RWPE1 (cell line): Measurements from ENCODE around the gene NCKAP5.

Experiments
- CTCF ChIA-PET: fragments of 350-600 bp; sonication (Branson Sonifier 250); formaldehyde crosslinking; extraction: SDS; loops from one replicate; lab custom pipeline; 2021; lab: Yijun Ruan, JAX
- POLR2A ChIA-PET: fragments of 400-600 bp; formaldehyde crosslinking; extraction: SDS; loops from one replicate; lab custom pipeline; 2020; ENCODE audit warnings: antibody characterized with exemption; ENCODE audit not compliant: low non-redundant PET; lab: Yijun Ruan, JAX
- DNase-seq: peaks from one replicate; pipeline ENCODE4 v3.0.0; 2012; ENCODE audit warnings: low spot score
- H3K27ac ChIP-seq: fragments of 450-650 bp; 2 replicates; pipeline ENCODE4 v1.5.1; 2017
- CTCF ChIP-seq: fragments of 450-650 bp; conservative IDR thresholded peaks from 2 replicates; pipeline ENCODE4 v1.5.1; 2017; ENCODE audit warnings: low read depth, mild to moderate bottlenecking

The NCKAP5 gene

GRCh38 chr2:133247631-133248030 lies 320.6 kb downstream of the NCKAP5 start:
- no peak for DNase-seq
- no peak overlapping the region for H3K27ac ChIP-seq
- CTCF ChIA-PET, result no interaction called here
- no peak for TF ChIP-seq CTCF
- POLR2A ChIA-PET, result no interaction called here

GRCh38 chr2:133241224-133241571 lies 327.1 kb downstream of the NCKAP5 start:
- TF ChIP-seq CTCF, result no peak
- DNase-seq, result no peak
- POLR2A ChIA-PET, result no interaction called here
- CTCF ChIA-PET, result no interaction called here
- no peak overlapping the region for H3K27ac ChIP-seq

- ChIA-PET CTCF (no interaction called here), POLR2A (no interaction called here)
- no peak overlapping the region for H3K27ac ChIP-seq
- DNase-seq, result no peak
- no peak for TF ChIP-seq CTCF
Measured at GRCh38 chr2:133240491-133241223, 327.6 kb downstream of the NCKAP5 start.

GRCh38 chr2:133235968-133236367 lies 332.3 kb downstream of the NCKAP5 start:
- H3K27ac ChIP-seq, result no peak overlapping the region
- DNase-seq, result no peak
- CTCF ChIA-PET, result no interaction called here
- POLR2A ChIA-PET, result no interaction called here
- TF ChIP-seq CTCF, result no peak

GRCh38 chr2:133232556-133232955 lies 335.7 kb downstream of the NCKAP5 start:
- no peak overlapping the region for H3K27ac ChIP-seq
- ChIA-PET POLR2A (no interaction called here), CTCF (no interaction called here)
- DNase-seq, result no peak
- TF ChIP-seq CTCF, result no peak

- ChIA-PET POLR2A (no interaction called here), CTCF (no interaction called here)
- DNase-seq, result no peak
- H3K27ac ChIP-seq, result no peak overlapping the region
- no peak for TF ChIP-seq CTCF
Measured at GRCh38 chr2:133231264-133231663, 337.0 kb downstream of the NCKAP5 start.

- CTCF ChIA-PET, result no interaction called here
- POLR2A ChIA-PET, result no interaction called here
- no peak overlapping the region for H3K27ac ChIP-seq
- no peak for DNase-seq
- no peak for TF ChIP-seq CTCF
Measured at GRCh38 chr2:133229974-133230373, 338.3 kb downstream of the NCKAP5 start.
